ENCODE data around the gene PLEK.
A peak's percentile ranks its signal among the peaks of the same experiment; 100 is the strongest.

DNA sequence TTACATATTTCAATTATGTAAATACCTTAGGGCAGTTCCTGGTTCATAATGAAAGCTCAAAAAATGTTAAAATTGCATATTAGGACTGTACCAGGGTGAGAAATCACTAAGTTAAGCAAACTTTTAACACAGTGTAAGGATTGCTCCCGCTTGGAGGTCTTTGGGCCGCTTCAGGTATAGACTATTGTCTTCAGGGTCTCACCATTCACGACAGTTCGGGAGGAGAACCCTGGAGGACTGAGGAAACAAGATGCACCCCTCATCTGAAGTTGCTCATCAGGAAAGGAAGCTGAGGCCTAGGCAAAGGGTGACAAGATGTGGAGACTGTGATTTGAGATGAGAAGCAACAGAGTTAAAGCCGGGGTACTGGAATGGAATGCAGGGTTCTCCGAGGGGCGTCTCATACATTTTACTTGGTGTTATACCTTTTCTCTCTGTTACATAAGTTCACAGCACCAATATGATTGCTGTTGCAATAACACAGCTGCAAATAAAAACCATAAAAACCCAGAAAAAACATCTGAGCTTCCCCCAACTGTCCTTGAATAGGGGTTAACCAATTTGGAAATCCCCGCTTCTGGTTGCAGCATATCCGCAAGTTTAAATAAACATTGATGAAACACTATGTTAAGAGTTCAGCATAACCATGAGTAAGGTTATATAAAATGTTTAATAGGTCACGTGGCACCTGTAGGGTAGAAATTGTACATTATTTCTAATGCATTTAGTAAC, 61.9 kb downstream of the PLEK start:
- TF ChIP-seq, protein P1, sequence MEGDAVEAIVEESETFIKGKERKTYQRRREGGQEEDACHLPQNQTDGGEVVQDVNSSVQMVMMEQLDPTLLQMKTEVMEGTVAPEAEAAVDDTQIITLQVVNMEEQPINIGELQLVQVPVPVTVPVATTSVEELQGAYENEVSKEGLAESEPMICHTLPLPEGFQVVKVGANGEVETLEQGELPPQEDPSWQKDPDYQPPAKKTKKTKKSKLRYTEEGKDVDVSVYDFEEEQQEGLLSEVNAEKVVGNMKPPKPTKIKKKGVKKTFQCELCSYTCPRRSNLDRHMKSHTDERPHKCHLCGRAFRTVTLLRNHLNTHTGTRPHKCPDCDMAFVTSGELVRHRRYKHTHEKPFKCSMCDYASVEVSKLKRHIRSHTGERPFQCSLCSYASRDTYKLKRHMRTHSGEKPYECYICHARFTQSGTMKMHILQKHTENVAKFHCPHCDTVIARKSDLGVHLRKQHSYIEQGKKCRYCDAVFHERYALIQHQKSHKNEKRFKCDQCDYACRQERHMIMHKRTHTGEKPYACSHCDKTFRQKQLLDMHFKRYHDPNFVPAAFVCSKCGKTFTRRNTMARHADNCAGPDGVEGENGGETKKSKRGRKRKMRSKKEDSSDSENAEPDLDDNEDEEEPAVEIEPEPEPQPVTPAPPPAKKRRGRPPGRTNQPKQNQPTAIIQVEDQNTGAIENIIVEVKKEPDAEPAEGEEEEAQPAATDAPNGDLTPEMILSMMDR (IDR thresholded peaks at IDR 0.05), result no peak
- TF ChIP-seq, protein P2, sequence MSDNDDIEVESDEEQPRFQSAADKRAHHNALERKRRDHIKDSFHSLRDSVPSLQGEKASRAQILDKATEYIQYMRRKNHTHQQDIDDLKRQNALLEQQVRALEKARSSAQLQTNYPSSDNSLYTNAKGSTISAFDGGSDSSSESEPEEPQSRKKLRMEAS (IDR thresholded peaks at IDR 0.05), result no peak
- TF ChIP-seq BHLHE40 (IDR thresholded peaks at IDR 0.05; ENCODE audit: low read depth, low read length) (no peak), CBX8 (IDR thresholded peaks at IDR 0.05) (no peak), MAFK (IDR thresholded peaks at IDR 0.05; ENCODE audit: partially characterized antibody) (no peak), MAZ (IDR thresholded peaks at IDR 0.05; ENCODE audit: borderline replicate concordance, low read depth, low read length) (no peak), SMC3 (IDR thresholded peaks at IDR 0.05) (no peak), RFX5 (IDR thresholded peaks at IDR 0.05) (no peak), KDM1A (IDR thresholded peaks at IDR 0.05; ENCODE audit: low read depth) (no peak)
- TF ChIP-seq, protein P3, sequence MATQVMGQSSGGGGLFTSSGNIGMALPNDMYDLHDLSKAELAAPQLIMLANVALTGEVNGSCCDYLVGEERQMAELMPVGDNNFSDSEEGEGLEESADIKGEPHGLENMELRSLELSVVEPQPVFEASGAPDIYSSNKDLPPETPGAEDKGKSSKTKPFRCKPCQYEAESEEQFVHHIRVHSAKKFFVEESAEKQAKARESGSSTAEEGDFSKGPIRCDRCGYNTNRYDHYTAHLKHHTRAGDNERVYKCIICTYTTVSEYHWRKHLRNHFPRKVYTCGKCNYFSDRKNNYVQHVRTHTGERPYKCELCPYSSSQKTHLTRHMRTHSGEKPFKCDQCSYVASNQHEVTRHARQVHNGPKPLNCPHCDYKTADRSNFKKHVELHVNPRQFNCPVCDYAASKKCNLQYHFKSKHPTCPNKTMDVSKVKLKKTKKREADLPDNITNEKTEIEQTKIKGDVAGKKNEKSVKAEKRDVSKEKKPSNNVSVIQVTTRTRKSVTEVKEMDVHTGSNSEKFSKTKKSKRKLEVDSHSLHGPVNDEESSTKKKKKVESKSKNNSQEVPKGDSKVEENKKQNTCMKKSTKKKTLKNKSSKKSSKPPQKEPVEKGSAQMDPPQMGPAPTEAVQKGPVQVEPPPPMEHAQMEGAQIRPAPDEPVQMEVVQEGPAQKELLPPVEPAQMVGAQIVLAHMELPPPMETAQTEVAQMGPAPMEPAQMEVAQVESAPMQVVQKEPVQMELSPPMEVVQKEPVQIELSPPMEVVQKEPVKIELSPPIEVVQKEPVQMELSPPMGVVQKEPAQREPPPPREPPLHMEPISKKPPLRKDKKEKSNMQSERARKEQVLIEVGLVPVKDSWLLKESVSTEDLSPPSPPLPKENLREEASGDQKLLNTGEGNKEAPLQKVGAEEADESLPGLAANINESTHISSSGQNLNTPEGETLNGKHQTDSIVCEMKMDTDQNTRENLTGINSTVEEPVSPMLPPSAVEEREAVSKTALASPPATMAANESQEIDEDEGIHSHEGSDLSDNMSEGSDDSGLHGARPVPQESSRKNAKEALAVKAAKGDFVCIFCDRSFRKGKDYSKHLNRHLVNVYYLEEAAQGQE (IDR thresholded peaks at IDR 0.05), result no peak
- TF ChIP-seq, protein P4, sequence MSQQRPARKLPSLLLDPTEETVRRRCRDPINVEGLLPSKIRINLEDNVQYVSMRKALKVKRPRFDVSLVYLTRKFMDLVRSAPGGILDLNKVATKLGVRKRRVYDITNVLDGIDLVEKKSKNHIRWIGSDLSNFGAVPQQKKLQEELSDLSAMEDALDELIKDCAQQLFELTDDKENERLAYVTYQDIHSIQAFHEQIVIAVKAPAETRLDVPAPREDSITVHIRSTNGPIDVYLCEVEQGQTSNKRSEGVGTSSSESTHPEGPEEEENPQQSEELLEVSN (IDR thresholded peaks at IDR 0.05; ENCODE audit: borderline replicate concordance, low read depth), result no peak
- TF ChIP-seq, protein P5, sequence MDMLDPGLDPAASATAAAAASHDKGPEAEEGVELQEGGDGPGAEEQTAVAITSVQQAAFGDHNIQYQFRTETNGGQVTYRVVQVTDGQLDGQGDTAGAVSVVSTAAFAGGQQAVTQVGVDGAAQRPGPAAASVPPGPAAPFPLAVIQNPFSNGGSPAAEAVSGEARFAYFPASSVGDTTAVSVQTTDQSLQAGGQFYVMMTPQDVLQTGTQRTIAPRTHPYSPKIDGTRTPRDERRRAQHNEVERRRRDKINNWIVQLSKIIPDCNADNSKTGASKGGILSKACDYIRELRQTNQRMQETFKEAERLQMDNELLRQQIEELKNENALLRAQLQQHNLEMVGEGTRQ (IDR thresholded peaks at IDR 0.05), result peak; percentile 39; the same call in 1 of the 2 replicates

All from A549 (cell line).